HG03354 (cell line): ENCODE measurements around the gene QSOX1.

Experiments
- ATAC-seq: cut with Tn5 transposase; IDR thresholded peaks from one replicate; pipeline ENCODE4 v1.9.1; 2021; ENCODE audit warnings: mild to moderate bottlenecking; ENCODE audit not compliant: unreplicated experiment, poor library complexity, severe bottlenecking

QSOX1 gene

DNA sequence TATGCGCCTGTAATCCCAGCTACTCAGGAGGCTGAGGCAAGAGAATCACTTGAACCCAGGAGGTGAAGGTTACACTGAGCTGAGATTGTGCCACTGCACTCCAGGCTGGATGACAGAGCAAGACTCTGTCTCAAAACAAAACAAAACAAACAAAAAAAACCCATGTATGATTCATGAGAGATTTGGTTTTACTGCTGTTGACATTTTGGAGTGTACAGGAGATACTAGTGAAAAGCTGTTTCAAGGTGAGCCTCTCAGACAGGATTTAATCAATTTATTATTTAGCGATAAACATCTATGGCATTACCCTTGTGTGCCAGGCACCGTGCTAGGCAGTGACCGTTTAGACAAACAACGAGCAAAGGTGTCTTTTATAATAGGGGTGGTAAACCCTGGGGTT lies 91.9 kb downstream of the QSOX1 start:
- ATAC-seq: no peak

DNA sequence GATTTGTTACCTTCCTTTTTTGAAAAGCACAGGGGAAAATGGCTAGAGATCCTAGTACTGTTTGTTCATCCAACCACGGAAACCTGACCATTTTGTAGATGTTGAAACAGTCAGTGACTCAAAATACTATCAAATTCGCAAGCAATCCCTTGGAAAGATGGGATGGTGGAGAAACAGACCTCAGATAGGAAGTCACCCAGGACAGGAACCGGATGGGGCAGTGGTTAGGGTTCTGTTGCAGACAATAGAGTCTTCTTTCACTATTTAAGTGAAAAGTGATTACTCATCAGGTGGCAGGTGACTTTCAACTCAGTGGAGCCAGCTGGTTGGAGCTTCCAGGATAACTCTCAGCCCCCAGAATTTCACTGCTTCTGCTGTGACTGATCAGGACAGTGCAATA lies 92.4 kb downstream of the QSOX1 start:
- ATAC-seq: no peak

- ATAC-seq: no peak
These were observed 92.9 kb downstream of the QSOX1 start for GRCh38 chr1:180247580-180247979.

GRCh38 chr1:180248176-180248575 lies 93.5 kb downstream of the QSOX1 start:
- ATAC-seq: no peak

- no peak for ATAC-seq
These were observed 94.3 kb downstream of the QSOX1 start for GRCh38 chr1:180248731-180249681.

- ATAC-seq: no peak
These were observed 95.2 kb downstream of the QSOX1 start for GRCh38 chr1:180249725-180250498.

GRCh38 chr1:180250499-180250770 lies 95.8 kb downstream of the QSOX1 start:
- no peak for ATAC-seq

GRCh38 chr1:180250883-180251509 lies 96.3 kb downstream of the QSOX1 start:
- no peak for ATAC-seq

DNA sequence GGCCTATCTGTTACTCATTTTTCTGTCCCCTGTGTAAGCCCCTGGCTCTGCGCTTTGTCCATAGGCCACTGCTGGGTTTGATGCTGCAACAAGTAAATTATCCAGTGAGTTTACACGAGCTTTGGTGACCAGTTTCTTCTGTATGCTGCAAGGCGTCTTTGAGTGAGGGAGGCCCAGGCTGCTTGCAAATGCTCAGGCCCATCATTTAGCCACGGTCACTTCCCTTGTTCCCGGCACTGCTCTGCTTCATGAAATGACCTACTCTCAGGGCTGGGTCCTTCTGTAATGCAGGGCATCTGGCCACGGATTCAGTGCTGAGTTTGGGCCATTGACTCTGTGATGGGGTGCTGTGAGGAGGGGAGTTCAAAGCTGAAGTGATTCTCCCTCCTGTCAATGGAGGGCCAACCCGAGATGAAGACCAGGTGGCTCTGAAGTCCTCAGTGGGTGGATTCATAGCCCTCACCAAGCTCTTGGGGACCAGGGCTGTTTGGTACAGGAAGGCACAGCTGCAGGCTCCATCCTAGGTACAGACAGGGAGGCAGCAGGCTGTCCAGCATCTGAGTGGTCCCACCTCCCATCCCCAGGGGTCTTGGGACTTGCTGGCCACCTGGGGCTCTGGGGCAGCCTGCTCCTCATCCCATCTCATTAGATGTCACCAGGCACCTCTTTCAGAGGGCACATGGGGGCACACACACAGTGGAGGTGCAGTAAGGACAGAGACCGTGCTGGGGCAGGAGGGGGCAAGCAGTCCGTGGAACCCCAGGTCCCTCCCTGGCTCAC lies 97.0 kb downstream of the QSOX1 start:
- no peak for ATAC-seq

DNA sequence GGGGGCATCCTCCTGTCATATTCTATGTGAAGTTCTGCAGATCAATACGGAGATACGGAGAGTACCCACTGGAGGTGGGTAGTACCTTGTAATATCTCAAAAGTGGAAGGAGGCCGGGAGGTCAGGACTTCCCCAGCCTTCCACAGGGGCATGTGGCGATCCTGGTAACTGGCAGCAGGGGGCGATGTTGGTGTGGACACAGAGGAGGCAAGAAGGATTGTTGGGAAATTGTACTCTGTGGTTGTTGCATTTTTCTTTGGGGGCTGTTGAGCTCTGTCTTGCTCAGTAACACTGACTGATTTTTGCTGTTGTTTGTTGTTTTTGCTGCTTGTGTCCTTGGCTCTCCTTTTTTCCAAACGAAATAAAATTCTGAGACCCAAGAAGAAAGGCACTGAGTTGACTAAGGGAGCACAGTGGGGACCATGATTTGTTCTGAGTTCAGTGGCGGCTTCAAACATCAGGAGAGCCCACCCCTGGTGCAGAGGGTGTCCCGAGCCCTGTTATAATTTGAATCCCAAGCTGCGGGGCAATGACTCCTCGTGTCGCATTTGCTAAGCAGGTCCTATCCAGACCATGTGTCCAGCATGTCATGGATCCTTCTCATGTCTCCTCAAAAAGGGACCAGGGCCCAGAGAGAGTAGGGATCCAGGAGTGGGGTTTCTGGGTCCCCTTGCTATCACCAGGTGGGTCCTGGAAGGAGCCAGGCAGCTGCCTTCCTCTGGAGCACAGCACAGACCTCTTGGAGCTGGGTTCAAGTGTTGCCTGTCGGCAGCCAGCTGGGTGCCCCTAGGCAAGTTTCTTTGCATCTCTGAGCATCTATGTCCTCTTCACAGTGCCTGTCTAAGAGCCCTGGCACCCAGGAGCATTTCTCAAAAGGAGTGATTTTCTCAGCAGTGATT lies 98.2 kb downstream of the QSOX1 start:
- peak; percentile 71 for ATAC-seq
